Stimulated activated CD4-positive, alpha-beta T cell treated with anti-CD3 and anti-CD28 coated beads, Interleukin-2, amount 100 ng/mL, for 4 hours (primary cell): ENCODE data around the gene SLC6A3.
"Not testable (repeated sequence)": the region's sequence is repeated elsewhere in the genome, so short reads cannot be mapped to it uniquely, and the experiment has no call there.

Experiments used
- DNase-seq: peaks from one replicate; pipeline ENCODE4 v3.0.0-alpha.2; 2020; ENCODE audit warnings: low read depth

SLC6A3 gene

DNA sequence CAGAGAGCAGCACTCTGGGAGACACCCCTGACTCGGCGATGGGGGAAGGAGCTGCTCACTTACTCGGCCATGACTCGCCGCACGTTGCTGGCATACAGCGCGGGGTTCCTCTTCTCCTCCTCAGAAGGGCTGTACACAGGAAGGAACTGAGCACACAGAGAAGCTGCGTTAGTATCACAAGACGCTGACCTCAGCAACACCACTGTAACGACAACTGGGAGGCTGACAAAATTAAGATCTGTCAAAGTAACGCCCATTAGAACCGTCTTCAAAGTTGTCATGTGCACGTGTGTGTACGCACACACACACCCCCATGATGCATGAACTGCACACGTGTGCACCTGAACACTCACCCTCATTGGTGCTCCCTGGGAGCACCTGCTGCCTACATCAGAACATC, 32.1 kb upstream of the SLC6A3 start:
- DNase-seq: no peak

DNA sequence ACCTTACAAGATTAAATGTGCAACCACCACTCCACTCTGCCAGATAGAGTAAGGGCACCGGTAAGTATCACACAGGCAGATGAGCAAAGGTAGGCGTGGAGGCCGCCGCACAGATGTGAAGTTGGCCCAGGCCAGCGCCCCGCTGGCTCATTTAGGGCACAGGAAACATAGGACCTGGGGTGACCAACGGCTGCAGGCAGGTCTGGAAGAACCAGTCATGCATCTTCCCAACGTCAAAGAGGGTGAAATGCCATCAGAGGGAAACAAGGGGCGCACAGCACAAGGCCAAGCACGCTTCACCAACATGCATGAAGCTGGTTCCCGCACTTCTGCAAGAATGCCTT, 31.7 kb upstream of the SLC6A3 start:
- no peak for DNase-seq

DNA sequence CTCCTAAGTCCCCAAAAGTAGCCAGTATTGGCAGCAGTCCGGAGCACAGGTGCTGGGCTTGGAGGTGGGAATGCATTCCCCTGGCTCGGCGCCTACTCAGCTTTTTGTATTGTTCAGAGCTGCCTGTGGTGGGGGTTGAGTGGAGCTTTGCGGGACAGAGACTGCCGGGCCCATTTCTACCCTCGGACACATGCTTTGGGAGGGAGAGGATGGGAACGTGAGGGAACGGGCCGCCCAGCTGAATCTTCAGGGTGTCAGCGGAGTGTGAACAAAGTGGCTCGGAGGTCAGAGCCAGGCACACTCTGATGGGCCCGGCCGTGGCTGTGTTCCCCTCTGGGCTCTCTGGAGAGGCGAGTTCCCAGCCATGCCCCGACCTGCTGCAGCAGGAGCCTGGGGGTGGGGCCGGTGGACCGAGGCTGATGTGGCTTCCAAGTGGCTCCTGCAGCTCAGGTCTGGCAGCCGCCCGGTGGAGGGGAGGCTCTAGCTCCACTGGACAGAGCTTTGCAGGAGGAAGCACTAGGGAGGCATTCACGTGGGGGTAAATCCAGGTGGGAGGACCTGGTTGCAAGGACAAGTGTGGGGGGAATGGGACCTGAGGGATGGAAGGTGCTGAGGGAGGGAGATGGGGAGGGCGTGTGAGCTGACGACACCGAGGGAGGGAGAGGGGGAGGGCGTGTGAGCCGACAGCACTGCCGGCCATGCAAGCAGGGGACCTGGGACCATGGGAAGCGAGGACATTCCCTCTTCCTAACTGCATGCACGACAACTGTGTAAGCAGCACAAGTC, 31.1 kb upstream of the SLC6A3 start:
- DNase-seq: no peak

DNA sequence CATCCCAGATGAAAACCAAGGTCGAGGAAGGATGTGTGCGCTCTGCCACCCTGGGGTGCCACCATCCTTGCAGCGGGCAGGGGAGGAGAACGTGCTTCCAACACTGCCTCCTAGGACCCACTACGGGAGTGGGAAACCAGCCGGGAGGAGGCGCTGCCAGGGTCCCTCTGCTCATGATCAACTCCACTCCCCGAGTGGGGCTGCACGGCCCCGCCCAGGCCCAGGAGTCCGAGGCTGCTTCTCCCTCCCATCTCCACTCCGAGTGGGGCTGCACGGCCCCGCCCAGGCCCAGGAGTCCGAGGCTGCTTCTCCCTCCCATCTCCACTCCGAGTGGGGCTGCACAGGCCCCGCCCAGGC, 30.3 kb upstream of the SLC6A3 start:
- DNase-seq: not testable (repeated sequence)

DNA sequence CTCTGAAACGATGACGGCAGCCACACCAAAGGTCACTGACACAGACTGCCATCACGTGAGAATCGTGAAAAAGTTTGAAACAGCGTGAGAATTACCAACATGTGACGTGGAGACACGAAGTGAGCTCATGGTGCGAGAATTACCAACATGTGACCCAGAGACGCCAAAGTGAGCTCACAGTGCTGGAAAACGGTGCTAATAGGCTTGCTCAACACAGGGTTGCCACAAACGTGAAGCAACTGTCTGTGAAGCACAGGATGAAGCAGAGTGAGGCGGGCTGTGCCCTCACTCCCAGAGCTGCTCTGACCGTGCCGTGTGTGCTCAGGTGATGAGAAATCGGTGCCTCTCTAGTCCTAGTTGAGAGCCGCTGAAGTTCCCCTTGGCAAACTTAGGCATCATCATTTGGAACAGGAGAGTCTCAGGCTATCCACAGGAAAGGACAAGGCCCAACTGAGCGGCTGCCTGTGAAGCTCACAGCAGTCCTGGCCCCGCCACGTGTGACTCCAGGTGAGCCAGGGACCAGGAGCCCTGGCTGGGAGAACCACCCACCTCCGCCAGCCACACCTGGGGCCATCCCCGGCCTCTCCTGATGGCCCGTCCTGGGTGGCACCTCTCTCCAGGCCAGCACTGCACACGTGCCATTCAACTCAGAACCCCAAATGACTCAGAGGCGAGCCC, 29.8 kb upstream of the SLC6A3 start:
- no peak for DNase-seq

DNA sequence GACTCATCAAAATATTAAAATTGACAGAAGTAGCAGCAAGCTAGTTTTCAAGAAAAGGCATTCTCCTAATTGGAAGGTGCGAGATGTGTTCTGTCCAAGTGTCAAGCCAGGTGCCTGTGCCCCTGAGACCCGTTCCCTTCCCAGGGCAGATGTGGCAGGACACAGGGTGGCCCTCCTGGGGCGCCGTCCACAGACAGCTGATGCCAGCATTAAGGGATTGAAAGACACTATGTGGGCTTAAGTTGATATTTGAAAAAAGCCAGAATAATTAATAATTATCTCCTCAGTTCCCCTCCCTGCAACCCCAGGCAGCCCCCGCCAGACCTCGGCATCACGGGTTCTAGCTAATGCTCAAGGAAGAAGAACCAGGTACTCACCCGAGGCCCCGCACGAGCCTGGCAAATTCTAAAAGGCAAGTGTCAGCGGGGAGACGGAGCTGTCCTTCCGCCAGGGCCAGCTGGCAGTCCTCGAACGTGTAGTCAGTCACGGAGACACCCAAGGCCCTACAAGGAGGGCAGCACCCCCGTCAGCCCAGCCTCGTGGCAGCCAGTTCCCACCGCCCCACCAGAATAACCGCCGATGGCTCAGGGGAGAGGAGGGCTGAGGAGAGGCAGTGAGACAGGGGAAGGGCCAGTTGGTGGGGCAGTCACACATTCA, 29.1 kb upstream of the SLC6A3 start:
- no peak for DNase-seq

DNA sequence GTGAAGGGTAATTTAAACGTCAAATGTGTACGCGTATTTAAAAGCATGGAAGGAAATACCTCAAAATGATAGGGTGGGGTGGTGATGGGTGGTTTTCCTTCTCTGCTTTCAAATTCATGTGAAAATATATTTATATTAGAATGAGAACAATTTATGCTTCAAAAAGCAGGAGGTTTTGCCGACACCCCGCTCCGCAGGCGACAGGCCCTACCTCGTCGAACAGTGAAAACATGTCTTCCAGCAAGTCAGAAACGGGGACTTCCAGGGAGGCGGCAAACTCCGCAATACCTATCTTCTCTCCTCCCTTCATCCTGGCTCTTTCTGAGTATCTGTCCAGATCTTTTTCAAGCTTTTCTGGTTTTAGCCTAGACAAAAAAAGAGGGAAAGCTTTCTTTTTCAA, 28.5 kb upstream of the SLC6A3 start:
- no peak for DNase-seq

DNA sequence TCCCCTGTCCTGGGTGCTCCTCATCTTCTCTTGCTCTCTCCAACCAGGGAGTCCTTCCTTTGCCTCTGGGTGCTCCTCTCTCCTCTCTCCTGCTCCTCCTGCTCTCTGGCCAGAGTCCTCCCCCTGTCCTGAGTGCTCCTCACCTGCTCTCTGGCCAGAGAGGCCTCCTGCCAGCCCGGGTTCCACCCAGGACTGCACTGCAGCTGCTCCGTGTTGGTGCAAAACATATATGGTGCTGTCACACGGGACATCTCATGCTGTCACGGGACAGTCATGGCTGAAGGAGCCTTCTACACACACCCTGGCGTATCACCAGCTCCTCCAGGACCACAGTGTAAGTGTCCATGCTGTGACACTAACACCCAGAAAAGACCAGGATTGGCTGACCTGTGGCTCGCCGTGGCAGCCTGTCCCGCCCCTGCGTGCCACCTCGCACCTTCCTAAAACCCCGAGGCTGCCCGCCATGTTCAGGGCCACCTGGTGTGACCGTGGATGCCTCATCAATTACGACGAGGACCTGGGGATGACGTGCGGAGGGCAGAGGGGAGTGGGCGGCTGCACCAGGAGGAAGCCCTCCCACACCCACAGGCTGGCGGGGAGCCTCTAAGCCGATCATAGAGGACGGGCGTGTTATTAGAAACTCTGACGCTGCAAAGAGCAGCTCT, 27.9 kb upstream of the SLC6A3 start:
- DNase-seq: no peak

DNA sequence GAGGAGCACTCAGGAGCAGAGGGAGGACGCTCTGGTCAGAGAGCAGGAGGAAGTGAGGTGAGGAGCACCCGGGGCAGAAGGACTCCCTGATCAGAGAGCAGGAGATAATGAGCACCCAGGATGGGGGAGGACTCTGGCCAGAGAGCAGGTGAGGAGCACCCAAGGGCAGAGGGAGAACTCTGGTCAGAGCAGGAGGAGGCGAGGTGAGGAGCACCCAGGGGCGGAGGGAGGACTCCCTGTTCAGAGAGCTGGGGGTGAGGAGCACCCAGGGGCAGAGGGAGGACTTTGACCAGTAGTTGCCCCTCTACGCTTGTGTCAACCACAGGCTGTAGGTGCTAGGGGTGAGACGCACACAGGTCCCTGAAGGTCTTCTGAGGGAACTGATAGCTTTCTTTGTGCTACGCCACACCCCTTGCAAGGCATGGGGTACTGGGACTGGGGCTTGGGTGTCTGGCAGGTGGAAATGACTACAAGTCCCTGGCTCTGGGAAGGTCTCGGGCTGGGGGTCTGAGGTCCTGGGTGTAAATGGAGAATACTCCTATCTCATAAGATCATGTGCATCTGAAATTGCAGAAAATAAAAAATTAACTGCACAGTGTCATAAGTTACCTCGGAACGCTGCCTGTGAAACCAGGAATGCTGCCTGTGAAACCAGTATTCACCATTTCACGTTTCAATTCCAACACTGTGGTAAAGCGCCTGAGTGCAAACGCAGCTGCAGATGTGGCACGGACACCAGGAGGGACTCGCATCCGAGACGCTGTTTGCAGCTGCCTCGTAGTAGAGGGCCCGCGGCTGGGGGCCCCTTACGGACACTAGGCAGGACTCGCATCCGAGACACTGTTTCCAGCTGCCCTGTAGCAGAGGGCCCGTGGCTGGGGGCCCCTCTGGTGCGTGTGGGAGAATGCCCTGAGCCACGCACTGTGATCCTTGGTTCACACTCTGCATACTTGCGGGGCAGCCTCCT, 27.0 kb upstream of the SLC6A3 start:
- DNase-seq: no peak

DNA sequence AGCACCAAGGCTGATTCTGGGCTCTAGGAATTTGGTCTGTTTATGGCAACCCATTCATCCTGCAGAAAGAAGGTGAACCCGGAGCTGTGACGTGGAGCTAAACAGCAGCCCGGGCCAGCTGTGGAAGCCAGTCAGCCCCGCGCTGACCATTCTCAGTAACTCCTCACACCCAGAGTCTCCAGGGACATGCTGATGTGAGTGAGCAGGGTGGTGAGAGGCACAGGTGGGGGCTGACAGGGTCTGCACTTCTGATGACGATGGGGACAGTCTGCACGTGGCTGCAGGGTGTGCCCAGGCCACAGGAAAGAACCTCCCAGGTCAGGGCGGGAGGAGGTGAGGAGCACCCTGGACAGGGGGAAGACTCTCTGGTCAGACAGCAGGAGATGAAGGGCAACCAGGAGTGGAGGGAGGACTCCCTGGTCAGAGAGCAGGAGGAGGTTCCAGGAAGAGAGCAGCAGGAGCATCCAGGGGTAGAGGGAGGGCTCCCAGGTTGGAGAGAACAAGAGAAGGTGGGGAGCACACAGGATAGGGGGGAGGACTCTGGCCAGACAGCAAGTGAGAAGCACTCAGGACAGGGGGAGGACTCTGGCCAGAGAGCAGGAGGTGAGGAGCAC, 26.1 kb upstream of the SLC6A3 start:
- no peak for DNase-seq

DNA sequence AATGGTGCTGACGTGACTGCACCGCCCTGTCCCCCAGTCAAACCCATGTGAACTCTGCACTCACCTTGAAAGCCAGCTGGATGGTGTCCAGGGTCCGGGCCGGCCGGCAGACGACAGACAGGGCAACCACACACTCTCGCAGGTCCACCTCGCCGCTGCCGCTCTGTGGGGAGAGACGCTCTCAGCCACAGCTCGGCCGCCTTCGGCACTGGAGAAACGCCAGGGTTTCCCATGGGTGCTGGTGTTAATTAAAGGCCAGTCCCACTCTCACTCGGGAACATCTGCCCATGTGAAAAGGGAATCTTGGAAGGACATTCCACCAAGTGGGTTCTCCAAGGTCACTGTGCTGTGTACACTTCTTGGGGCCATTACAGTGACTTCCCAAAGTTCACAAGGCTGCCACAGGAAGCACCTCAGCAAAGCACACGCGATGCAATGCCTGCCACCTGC, 25.5 kb upstream of the SLC6A3 start:
- DNase-seq: no peak

DNA sequence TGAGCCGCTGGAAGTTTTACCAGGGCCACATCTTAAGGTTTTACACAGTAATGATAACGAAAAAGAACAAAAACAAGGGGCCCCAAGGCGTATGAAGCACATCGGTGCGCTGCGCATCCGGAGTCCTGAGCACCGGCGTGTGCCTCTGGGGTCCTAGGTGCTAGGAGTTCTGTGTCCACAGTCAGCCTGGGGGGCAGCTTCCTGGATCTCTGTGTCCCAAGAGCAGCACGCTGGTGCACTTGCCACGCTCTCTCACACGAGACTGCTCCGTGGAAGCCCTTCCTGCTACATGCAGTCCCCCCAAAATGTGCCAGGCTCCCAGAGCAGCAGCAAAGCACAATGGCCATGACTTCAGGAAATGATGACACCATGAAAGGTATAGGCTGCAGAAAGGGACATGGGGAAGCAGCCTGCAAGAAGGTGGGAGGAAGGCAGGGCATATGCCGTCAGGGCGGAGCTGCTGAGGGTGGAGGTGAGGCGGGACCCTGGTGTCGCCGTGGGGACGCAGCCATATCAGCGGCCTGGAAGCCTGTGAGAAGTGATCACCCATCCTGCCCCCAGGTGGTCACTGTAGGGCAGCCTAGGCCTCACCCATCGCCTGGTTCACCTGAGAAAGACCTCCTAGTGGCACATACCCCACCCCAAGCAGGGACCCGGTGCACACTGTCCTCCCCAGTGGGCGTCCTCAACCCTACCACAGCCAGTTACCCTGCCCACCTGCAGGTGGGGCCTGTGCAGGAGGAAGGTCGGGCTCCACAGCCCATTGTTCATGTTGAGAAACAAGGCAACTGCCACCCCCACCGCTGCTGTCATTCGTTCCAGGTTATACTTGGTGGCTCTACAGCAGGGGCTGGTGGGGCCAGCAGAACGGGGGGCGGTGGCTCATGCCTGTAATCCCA, 23.6 kb upstream of the SLC6A3 start:
- no peak for DNase-seq

DNA sequence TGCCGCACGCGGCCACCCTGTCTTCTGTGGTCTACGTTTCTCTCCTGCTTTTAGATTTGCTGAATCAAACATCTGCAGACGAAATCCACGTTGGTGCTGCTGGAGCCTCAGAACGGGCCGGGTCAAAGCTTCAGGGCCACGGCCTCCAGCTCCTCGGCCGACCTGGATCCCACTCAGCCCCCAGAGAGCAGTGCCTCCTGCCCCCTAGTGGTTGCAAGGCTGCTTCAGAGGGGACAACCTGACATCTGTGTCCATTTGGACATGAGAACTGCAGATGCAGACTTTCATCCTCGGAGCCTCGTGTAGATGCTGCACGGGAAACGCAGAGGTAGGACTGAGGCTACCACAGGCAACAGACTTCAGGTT, 23.0 kb upstream of the SLC6A3 start:
- no peak for DNase-seq

DNA sequence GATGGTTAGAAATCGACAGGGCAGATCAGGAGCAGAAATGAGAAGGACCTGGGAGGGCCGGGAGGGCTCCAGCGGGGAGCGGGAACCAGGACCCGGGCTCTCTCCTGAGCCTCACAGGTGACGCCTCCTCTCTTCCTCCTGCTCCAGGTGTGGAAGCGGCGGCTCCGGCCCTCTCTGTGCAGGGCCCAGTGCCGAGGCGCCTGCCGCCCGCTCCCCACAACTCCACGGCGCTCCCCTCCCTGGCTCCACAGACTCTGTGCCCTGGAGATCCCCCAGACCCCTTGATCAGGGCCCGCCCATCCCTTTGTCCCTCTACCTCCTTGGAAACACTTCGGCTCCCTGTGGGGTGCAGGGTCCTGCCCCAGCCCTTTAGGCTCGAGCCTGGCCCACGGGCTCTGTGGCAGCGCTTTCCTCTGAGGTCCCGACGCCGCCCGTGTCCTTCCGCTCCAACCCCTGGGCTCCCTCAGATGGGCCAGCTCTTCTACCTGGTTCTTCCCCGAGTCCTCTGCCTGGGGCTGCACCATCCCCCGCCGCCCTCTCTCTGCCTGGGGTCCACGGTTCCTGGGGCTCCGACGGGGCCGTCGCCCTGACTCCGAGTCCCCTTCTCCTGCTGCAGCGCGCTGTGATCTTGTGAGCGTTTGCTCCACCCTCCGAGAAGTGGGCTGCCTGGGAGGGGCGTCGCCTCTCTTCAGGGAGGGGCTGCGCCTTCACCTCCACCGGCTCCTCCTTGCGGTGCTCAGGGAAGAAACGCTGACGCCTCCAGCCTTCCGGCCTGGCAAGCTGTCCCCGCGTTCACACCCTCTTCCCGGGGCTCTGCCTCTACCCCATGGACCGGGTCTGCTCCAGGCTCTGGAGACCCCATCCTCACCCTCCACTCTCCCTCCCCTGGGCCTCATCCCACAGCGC, 22.4 kb upstream of the SLC6A3 start:
- no peak for DNase-seq

DNA sequence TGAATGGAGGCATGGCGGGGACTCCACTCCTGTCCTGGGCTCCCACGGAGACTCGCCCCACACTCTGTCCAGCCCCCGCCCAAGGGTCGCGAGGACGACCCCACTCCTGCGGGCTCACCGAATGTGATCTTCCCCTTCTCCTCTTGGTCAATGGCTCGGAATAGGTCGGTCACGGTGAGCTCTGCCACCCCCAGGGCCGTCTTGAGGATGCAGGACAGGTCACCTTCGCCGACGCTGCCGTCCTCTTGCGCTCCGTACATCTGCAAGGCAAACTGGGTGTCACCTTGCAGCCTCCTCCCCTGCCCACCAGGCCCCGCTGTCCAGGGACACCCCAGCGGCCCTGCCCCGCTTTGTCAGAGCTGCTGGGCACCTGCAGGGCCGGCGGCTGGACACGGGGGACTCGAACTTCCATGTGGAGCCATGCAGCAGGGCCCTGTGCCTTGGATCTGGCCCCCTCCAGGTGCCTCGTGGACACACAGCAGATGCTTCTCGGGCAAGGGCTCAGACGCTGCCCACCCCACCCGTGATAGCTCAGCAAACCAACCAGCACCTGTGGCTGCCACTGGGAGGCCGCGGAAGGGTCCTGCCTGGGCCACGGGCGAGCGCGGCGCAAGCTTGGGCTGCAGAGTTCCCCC, 21.5 kb upstream of the SLC6A3 start:
- no peak for DNase-seq

DNA sequence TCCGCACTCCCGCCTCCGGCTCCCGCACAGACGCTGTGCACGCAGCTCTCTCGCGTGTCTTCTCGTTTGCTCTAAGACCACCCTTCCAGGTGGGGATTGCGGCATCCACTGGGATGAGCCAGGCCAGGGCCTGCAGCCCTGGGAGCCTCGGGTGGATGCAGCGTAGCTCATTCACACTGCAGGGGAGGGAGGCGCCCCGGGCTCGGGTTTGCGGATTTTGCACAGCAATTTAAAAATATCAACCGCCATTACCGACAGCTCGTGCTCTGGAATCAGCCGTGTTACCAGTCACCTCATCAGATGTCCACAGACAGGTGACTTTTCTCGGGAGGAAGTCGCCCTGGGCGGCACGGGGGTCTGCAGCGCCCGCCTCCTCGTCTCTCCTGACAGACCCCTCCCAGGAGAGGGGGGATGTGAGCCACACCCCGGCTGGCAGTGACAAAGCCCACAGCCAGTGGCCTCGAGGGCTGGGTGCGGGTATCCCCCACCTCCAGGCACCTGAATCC, 20.8 kb upstream of the SLC6A3 start:
- DNase-seq: no peak

DNA sequence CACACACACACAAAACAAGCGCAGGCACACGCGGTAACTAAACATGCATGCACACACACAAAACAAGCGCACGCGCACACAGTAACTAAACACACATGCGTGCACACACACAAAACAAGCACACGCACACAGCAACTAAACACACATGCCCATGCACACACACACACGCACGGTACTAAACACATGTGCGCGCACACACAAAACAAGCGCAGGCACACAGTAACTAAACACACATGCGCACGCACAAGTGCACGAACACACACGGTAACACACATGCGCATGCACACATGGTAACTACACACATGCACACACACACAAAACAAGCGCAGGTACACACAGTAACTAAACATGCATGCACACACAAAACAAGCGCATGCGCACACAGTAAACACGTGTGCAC, 19.9 kb upstream of the SLC6A3 start:
- DNase-seq: no peak

DNA sequence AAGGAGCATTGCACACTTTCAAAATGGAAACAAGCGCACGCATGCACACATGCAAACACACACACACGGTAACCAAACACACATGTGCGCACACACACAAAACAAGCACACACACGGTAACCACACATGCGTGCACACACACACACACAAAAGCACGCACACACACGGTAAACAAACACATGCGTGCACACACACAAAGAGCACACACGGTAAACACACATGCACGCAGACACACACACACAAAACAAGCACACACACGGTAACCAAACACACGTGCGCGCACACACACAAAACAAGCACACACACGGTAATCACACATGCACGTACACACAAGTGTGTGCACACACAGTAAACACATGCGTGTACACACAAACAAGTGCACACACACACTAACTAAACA, 19.3 kb upstream of the SLC6A3 start:
- no peak for DNase-seq

DNA sequence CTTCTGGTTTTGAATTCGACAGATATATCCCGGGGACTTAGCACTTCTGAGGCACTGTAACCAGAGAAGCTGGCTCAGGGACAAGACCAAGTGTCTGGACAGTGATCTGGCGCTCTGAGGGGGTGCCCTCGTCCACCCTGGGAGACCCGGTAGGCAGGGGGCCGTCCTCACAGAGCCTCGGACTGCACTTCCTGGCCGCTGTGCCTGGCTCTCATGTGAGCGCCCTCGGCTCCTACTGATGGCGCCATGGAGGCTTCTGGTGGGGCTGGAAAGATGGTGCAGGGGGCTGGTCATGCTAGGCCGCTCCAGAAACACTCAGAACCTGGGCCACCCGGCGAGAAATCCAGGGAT, 18.8 kb upstream of the SLC6A3 start:
- DNase-seq: no peak
